ENCODE data around the gene TRMT13. TPM values are rescaled to one million over a fixed set of nuclear protein-coding genes. Genes with fewer than 3 reads are reported as not detected.

The TRMT13 gene
- total RNA-seq, 1 experiment from 2014 or later = 25.5 TPM

- intact Hi-C loops (cut with micrococcal nuclease) = no loop called here
- ChIA-PET CTCF (no interaction called here), POLR2A (interaction anchor here (0.5 to 1.5 kb wide), 2 partner anchors 9 to 160 kb away, joined by 3 read pairs; no protein-coding TSS in a partner anchor)
- TF ChIP-seq, protein P1, sequence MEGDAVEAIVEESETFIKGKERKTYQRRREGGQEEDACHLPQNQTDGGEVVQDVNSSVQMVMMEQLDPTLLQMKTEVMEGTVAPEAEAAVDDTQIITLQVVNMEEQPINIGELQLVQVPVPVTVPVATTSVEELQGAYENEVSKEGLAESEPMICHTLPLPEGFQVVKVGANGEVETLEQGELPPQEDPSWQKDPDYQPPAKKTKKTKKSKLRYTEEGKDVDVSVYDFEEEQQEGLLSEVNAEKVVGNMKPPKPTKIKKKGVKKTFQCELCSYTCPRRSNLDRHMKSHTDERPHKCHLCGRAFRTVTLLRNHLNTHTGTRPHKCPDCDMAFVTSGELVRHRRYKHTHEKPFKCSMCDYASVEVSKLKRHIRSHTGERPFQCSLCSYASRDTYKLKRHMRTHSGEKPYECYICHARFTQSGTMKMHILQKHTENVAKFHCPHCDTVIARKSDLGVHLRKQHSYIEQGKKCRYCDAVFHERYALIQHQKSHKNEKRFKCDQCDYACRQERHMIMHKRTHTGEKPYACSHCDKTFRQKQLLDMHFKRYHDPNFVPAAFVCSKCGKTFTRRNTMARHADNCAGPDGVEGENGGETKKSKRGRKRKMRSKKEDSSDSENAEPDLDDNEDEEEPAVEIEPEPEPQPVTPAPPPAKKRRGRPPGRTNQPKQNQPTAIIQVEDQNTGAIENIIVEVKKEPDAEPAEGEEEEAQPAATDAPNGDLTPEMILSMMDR (IDR thresholded peaks at IDR 0.05; ENCODE audit: unreplicated experiment) = no peak
- BruUV-seq (replicated peaks) = no TSS peak
- Mint-ChIP-seq H3K36me3 (ENCODE audit: insufficient read depth, unreplicated experiment) (peaks cover 49% of the 10 kb centered on the region), H3K4me3 (ENCODE audit: unreplicated experiment) (no peak overlapping the region), H3K27ac (ENCODE audit: low read depth, unreplicated experiment) (no peak overlapping the region), H3K9me3 (ENCODE audit: unreplicated experiment) (no peaks in the 10 kb centered on the region), H3K4me1 (ENCODE audit: insufficient read depth, unreplicated experiment) (no peaks in the 10 kb centered on the region), H3K27me3 (ENCODE audit: insufficient read depth, unreplicated experiment) (no peaks in the 10 kb centered on the region)
- DNase-seq (ENCODE audit: unreplicated experiment) = no peak
Observed at GRCh38 chr1:100090471-100090870, 42.5 kb upstream of the TRMT13 start.

DNA sequence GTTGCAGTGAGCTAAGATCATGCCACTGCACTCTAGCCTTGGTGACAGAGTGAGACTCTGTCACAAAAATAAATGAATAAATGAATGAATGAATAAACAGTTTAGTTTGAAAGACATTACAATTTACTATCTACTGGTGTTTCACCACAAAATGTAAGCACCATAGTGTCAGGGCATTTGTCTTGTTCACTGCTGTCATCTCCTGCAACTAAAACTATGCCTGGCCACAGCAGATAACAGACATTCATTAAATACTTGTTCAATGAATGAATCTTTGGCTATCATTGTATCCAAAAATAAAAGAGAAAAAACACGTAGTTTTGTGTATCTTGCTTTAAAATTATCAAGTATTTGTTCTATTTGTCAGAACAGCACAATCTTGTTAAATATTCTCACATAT, 32.8 kb upstream of the TRMT13 start:
- no TSS peak for BruUV-seq (replicated peaks)
- intact Hi-C loops (cut with micrococcal nuclease) = no loop called here

DNA sequence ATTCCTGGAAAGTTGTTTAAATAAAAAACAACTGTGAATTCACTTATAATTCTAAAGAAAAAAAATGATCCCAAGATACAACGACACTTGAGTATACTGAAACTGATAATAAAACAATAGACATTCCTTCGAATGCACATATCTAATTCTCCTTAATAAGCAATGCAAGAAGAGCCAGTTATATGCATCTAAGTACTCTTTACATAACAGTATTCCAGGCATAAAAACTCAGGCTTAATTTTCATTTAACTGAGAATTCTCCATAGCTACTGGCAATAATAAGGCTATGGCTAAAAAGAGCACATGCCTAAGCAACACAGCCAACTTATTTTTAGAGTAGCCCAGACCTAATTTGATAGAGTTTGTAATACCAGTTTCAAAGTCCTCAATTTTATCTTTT, 31.4 kb upstream of the TRMT13 start:
- DNase-seq (ENCODE audit: unreplicated experiment) = no peak
- Mint-ChIP-seq H3K9me3 (ENCODE audit: unreplicated experiment) (no peaks in the 10 kb centered on the region), H3K36me3 (ENCODE audit: insufficient read depth, unreplicated experiment) (peaks cover 46% of the 10 kb centered on the region), H3K27me3 (ENCODE audit: insufficient read depth, unreplicated experiment) (no peaks in the 10 kb centered on the region), H3K4me3 (ENCODE audit: unreplicated experiment) (no peak overlapping the region), H3K27ac (ENCODE audit: low read depth, unreplicated experiment) (no peak overlapping the region), H3K4me1 (ENCODE audit: insufficient read depth, unreplicated experiment) (no peaks in the 10 kb centered on the region)
- CTCF ChIA-PET = interaction anchor here (0.7 kb wide), 1 partner anchor 52 kb away, joined by 4 read pairs; no protein-coding TSS in a partner anchor
- TF ChIP-seq, protein P1 (IDR thresholded peaks at IDR 0.05; ENCODE audit: unreplicated experiment) = no peak
- POLR2A ChIA-PET = no interaction called here
- intact Hi-C loops (cut with micrococcal nuclease) = no loop called here
- BruUV-seq (replicated peaks) = no TSS peak

More for the DNA sequence above, 32.8 kb upstream of the TRMT13 start:
- Mint-ChIP-seq H3K27ac (ENCODE audit: low read depth, unreplicated experiment) (no peak overlapping the region), H3K9me3 (ENCODE audit: unreplicated experiment) (no peaks in the 10 kb centered on the region), H3K4me3 (ENCODE audit: unreplicated experiment) (no peak overlapping the region), H3K36me3 (ENCODE audit: insufficient read depth, unreplicated experiment) (peaks cover 44% of the 10 kb centered on the region), H3K4me1 (ENCODE audit: insufficient read depth, unreplicated experiment) (no peaks in the 10 kb centered on the region), H3K27me3 (ENCODE audit: insufficient read depth, unreplicated experiment) (no peaks in the 10 kb centered on the region)
- TF ChIP-seq, protein P1 (IDR thresholded peaks at IDR 0.05; ENCODE audit: unreplicated experiment) = no peak
- ChIA-PET CTCF (no interaction called here), POLR2A (no interaction called here)
- no peak for DNase-seq (ENCODE audit: unreplicated experiment)

DNA sequence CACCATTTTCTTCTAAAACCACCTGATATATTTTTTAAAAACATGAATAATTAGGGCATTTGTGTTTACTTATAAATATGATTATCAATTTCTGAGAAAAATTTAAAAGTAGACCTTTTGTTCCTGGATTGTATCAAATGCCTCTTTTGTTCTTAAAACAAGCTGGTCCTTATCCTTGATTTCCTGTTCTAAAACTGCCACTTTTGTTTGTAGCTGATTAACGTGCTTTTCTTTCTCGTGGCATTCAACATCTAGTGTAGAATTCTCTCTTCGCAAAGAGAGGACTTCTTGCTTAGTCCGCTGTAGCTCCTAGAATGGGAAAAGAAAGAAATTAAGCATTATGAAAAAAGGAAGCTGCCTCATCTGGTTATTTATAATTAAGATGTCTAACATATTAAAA, 25.3 kb upstream of the TRMT13 start:
- ChIA-PET POLR2A (interaction anchor here (0.7 to 1.4 kb wide), 2 partner anchors 14 to 41 kb away, joined by 3 read pairs; no protein-coding TSS in a partner anchor), CTCF (interaction anchor here (0.6 kb wide), 1 partner anchor 325 kb away, joined by 3 read pairs; no protein-coding TSS in a partner anchor)
- Mint-ChIP-seq H3K4me1 (ENCODE audit: insufficient read depth, unreplicated experiment) (no peaks in the 10 kb centered on the region), H3K27ac (ENCODE audit: low read depth, unreplicated experiment) (no peak overlapping the region), H3K36me3 (ENCODE audit: insufficient read depth, unreplicated experiment) (peaks cover 22% of the 10 kb centered on the region), H3K4me3 (ENCODE audit: unreplicated experiment) (no peak overlapping the region), H3K27me3 (ENCODE audit: insufficient read depth, unreplicated experiment) (no peaks in the 10 kb centered on the region), H3K9me3 (ENCODE audit: unreplicated experiment) (no peaks in the 10 kb centered on the region)
- intact Hi-C loops (cut with micrococcal nuclease) = no loop called here
- TF ChIP-seq, protein P1 (IDR thresholded peaks at IDR 0.05; ENCODE audit: unreplicated experiment) = no peak
- no peak for DNase-seq (ENCODE audit: unreplicated experiment)
- BruUV-seq (replicated peaks) = no TSS peak

All from MCF 10A (cell line).